DOHH2 (cell line): ENCODE measurements around the gene CEACAM3.

ENCODE experiments used
- H3F3A ChIP-seq: fragments of 200-600 bp; sonication (generic), shearing (Covaris generic); 2 replicates; pipeline ENCODE4 v1.6.0; 2016; ENCODE audit warnings: antibody characterized with exemption, mild to moderate bottlenecking; ENCODE audit not compliant: control insufficient read depth, insufficient read depth
- H3K27ac ChIP-seq: fragments of 200-600 bp; sonication (generic); 2 replicates; pipeline ENCODE4 v1.5.1; 2014; ENCODE audit warnings: low read depth, mild to moderate bottlenecking, low read length, moderate library complexity
- H3K27me3 ChIP-seq: fragments of 200-600 bp; sonication (generic); 2 replicates; pipeline ENCODE4 v1.6.1; 2014; ENCODE audit warnings: mild to moderate bottlenecking, low read length, mixed read lengths; ENCODE audit not compliant: control insufficient read depth
- H3K36me3 ChIP-seq: fragments of 200-600 bp; sonication (generic); 2 replicates; pipeline ENCODE4 v1.6.1; 2014; ENCODE audit warnings: mild to moderate bottlenecking, low read length, moderate library complexity, mixed read lengths; ENCODE audit not compliant: control insufficient read depth
- H3K4me1 ChIP-seq: fragments of 200-600 bp; sonication (generic); 2 replicates; pipeline ENCODE4 v1.6.1; 2014; ENCODE audit warnings: mild to moderate bottlenecking, low read length, mixed read lengths; ENCODE audit not compliant: control insufficient read depth
- H3K4me2 ChIP-seq: fragments of 200-600 bp; sonication (generic); 2 replicates; pipeline ENCODE4 v1.6.0; 2014; ENCODE audit warnings: mild to moderate bottlenecking, low read length, moderate library complexity
- H3K4me3 ChIP-seq: fragments of 200-600 bp; sonication (generic); 2 replicates; pipeline ENCODE4 v1.5.1; 2014; ENCODE audit warnings: mild to moderate bottlenecking, low read length, mixed read lengths
- H3K79me2 ChIP-seq: fragments of 200-600 bp; sonication (generic); 2 replicates; pipeline ENCODE4 v1.6.1; 2014; ENCODE audit warnings: mild to moderate bottlenecking, low read length, mixed read lengths; ENCODE audit not compliant: control insufficient read depth
- H3K9me2 ChIP-seq: fragments of 200-600 bp; sonication (generic); replicated peaks from 2 replicates; pipeline ENCODE4 v1.6.1; 2014; ENCODE audit warnings: mild to moderate bottlenecking, low read length, mixed read lengths; ENCODE audit not compliant: control insufficient read depth
- H3K9me3 ChIP-seq: fragments of 200-600 bp; sonication (generic); 2 replicates; pipeline ENCODE4 v1.6.1; 2014; ENCODE audit warnings: antibody characterized with exemption, low read length, mixed read lengths; ENCODE audit not compliant: control insufficient read depth, insufficient read depth
- H4K20me1 ChIP-seq: fragments of 200-600 bp; sonication (generic); 2 replicates; pipeline ENCODE4 v1.6.0; 2014; ENCODE audit warnings: low read depth, mild to moderate bottlenecking, antibody characterized with exemption, low read length, moderate library complexity; ENCODE audit not compliant: control insufficient read depth, insufficient read depth
- CTCF ChIP-seq: fragments of 200-600 bp; sonication (generic); IDR thresholded peaks from one replicate; pipeline ENCODE4 v1.5.1; 2014; ENCODE audit warnings: antibody characterized with exemption, mild to moderate bottlenecking, low read depth, low read length; ENCODE audit not compliant: poor library complexity, severe bottlenecking
- EZH2phosphoT487 ChIP-seq: fragments of 200-600 bp; sonication (generic); IDR thresholded peaks from 2 replicates; pipeline ENCODE4 v1.6.1; 2017; ENCODE audit warnings: borderline replicate concordance, mild to moderate bottlenecking, antibody characterized with exemption, low read length, moderate library complexity, mixed read lengths

Gene CEACAM3

DNA sequence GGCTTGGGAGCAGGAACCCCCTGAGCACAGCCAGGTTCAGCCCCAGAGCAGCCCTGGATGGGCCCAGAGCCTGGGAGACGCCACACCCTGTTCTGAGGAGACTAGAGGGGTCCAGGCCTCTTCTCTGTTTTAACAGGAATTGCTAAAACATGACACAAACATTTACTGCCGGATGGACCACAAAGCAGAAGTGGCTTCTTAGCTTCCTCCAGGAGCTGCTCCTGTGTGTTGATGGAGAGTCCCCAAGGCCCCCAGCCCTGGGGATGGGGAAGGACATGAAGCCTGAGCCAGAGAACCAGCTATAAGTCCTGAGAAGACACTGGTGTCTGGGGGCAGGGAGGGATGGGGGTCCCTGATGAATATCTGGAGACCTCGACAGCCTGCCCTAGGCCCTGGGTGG lies 14.6 kb downstream of the CEACAM3 start:
- H3K27me3 ChIP-seq: no peaks in the 10 kb centered on the region
- 0 out of 2 replicates have a peak, but pooled peaks cover 2% of the 10 kb centered on the region for H3F3A ChIP-seq
- H3K79me2 ChIP-seq: no peaks in the 10 kb centered on the region
- no peak overlapping the region for H3K4me2 ChIP-seq
- peaks cover 11% of the 10 kb centered on the region for H3K4me1 ChIP-seq
- TF ChIP-seq EZH2phosphoT487 (no peak), CTCF (no peak)
- H4K20me1 ChIP-seq: no peaks in the 10 kb centered on the region
- H3K9me2 ChIP-seq: no peaks in the 10 kb centered on the region
- no peaks in the 10 kb centered on the region for H3K36me3 ChIP-seq
- H3K9me3 ChIP-seq: no peaks in the 10 kb centered on the region
- no peak overlapping the region for H3K27ac ChIP-seq
- H3K4me3 ChIP-seq: no peak overlapping the region

DNA sequence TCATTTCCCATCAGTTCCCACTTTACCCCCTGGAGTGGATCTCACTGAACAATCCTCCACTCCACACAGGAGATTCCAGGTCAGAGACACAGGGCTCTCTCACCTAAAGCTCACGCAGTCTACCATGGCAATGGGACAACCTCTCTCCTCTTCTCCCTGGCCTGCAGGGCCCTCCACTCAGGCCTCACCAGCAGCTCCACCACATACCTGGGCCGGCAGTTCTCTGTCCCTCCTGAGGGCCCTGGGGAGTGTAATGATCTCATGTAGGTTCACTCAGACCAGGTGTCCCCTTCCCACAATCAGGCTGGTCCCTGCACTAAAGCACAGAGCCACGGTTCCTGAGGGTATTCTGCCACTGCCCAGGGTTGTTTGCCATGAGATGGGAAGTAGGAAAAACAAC lies 15.6 kb downstream of the CEACAM3 start:
- Histone ChIP-seq H3K4me2 (no peak overlapping the region), H4K20me1 (no peaks in the 10 kb centered on the region), H3K9me3 (no peaks in the 10 kb centered on the region), H3K27ac (no peak overlapping the region), H3K36me3 (no peaks in the 10 kb centered on the region), H3K27me3 (no peaks in the 10 kb centered on the region), H3K79me2 (no peaks in the 10 kb centered on the region), H3K4me1 (peaks cover 11% of the 10 kb centered on the region), H3F3A (0 out of 2 replicates have a peak, but pooled peaks cover 2% of the 10 kb centered on the region), H3K9me2 (no peaks in the 10 kb centered on the region), H3K4me3 (no peak overlapping the region)
- TF ChIP-seq EZH2phosphoT487 (no peak), CTCF (no peak)

GRCh38 chr19:41813911-41814310 lies 17.5 kb downstream of the CEACAM3 start:
- no peak overlapping the region for H3K4me3 ChIP-seq
- 0 out of 2 replicates have a peak, but pooled peaks cover 2% of the 10 kb centered on the region for H3F3A ChIP-seq
- H4K20me1 ChIP-seq: no peaks in the 10 kb centered on the region
- TF ChIP-seq EZH2phosphoT487 (no peak), CTCF (no peak)
- H3K79me2 ChIP-seq: no peaks in the 10 kb centered on the region
- H3K36me3 ChIP-seq: no peaks in the 10 kb centered on the region
- no peak overlapping the region for H3K4me2 ChIP-seq
- no peaks in the 10 kb centered on the region for H3K27me3 ChIP-seq
- peaks cover 7% of the 10 kb centered on the region for H3K4me1 ChIP-seq
- no peak overlapping the region for H3K27ac ChIP-seq
- no peaks in the 10 kb centered on the region for H3K9me3 ChIP-seq
- H3K9me2 ChIP-seq: no peaks in the 10 kb centered on the region

- H3K27ac ChIP-seq: no peak overlapping the region
- H3K4me2 ChIP-seq: no peak overlapping the region
- H3K9me3 ChIP-seq: no peaks in the 10 kb centered on the region
- no peaks in the 10 kb centered on the region for H3K79me2 ChIP-seq
- no peak for TF ChIP-seq EZH2phosphoT487
- TF ChIP-seq CTCF: no peak
- peaks cover 6% of the 10 kb centered on the region; the same call in 1 of the 2 replicates for H3K4me1 ChIP-seq
- 0 out of 2 replicates have a peak, but pooled peaks cover 2% of the 10 kb centered on the region for H3F3A ChIP-seq
- H3K27me3 ChIP-seq: no peaks in the 10 kb centered on the region
- H3K4me3 ChIP-seq: no peak overlapping the region
- H4K20me1 ChIP-seq: no peaks in the 10 kb centered on the region
- H3K9me2 ChIP-seq: no peaks in the 10 kb centered on the region
- H3K36me3 ChIP-seq: no peaks in the 10 kb centered on the region
Measured at GRCh38 chr19:41815301-41815700, 18.9 kb downstream of the CEACAM3 start.
